ENCODE data around the gene MYO3B.

MYO3B gene

GRCh38 chr2:170320948-170321347 lies 143.0 kb downstream of the MYO3B start:
- no peak for TF ChIP-seq CTCF (IDR thresholded peaks at IDR 0.05; ENCODE audit: insufficient read depth, missing control alignments)
- no peak for FAIRE-seq
- no peak for DNase-seq (ENCODE audit: insufficient read length, low spot score)

- FAIRE-seq, result no peak
- TF ChIP-seq CTCF (IDR thresholded peaks at IDR 0.05; ENCODE audit: insufficient read depth, missing control alignments), result no peak
- no peak for DNase-seq (ENCODE audit: insufficient read length, low spot score)
Observed at GRCh38 chr2:170321526-170321925, 143.6 kb downstream of the MYO3B start.

- peak; percentile 6 for FAIRE-seq
- DNase-seq (ENCODE audit: insufficient read length, low spot score), result no peak
Observed at GRCh38 chr2:170322140-170322766, 144.3 kb downstream of the MYO3B start.

GRCh38 chr2:170323743-170324142 lies 145.8 kb downstream of the MYO3B start:
- no peak for TF ChIP-seq CTCF (IDR thresholded peaks at IDR 0.05; ENCODE audit: insufficient read depth, missing control alignments)
- DNase-seq (ENCODE audit: insufficient read length, low spot score) (no peak), FAIRE-seq (no peak)

More at GRCh38 chr2:170322140-170322766, 144.3 kb downstream of the MYO3B start:
- TF ChIP-seq CTCF (IDR thresholded peaks at IDR 0.05; ENCODE audit: insufficient read depth, missing control alignments), result no peak

GRCh38 chr2:170324640-170325046 lies 146.7 kb downstream of the MYO3B start:
- TF ChIP-seq CTCF (IDR thresholded peaks at IDR 0.05; ENCODE audit: insufficient read depth, missing control alignments), result peak; percentile 78
- FAIRE-seq, result no peak
- DNase-seq (ENCODE audit: insufficient read length, low spot score), result no peak

- TF ChIP-seq CTCF (IDR thresholded peaks at IDR 0.05; ENCODE audit: insufficient read depth, missing control alignments), result no peak
- DNase-seq (ENCODE audit: insufficient read length, low spot score), result no peak
- no peak for FAIRE-seq
Observed at GRCh38 chr2:170330881-170331280, 152.9 kb downstream of the MYO3B start.

- FAIRE-seq, result no peak
- no peak for DNase-seq (ENCODE audit: insufficient read length, low spot score)
- no peak for TF ChIP-seq CTCF (IDR thresholded peaks at IDR 0.05; ENCODE audit: insufficient read depth, missing control alignments)
Observed at GRCh38 chr2:170332676-170333402, 154.9 kb downstream of the MYO3B start.
